ENCODE data around the gene TMPRSS3. TPM values are rescaled to one million over a fixed set of nuclear protein-coding genes. Genes with fewer than 3 reads are reported as not detected.

TMPRSS3 gene
- polyA plus RNA-seq, 1 experiment = not detected

GRCh38 chr21:42388740-42389448 lies 7.0 kb downstream of the TMPRSS3 start:
- Histone ChIP-seq H3K36me3 (ENCODE audit: control insufficient read depth, insufficient read depth, low read length) (no peaks in the 10 kb centered on the region), H3K27me3 (ENCODE audit: control insufficient read depth, insufficient read depth, low read length) (no peaks in the 10 kb centered on the region), H3K4me3 (ENCODE audit: low read depth, low read length) (no peak overlapping the region)
- DNase-seq (ENCODE audit: low read depth) = no peak
- ChIA-PET POLR2A (no interaction called here), CTCF (no interaction called here)
- TF ChIP-seq CTCF (IDR thresholded peaks at IDR 0.05; ENCODE audit: insufficient read depth, low read depth, low read length) = no peak

GRCh38 chr21:42387843-42388340 lies 8.0 kb downstream of the TMPRSS3 start:
- no peak for TF ChIP-seq CTCF (IDR thresholded peaks at IDR 0.05; ENCODE audit: insufficient read depth, low read depth, low read length)
- DNase-seq (ENCODE audit: low read depth) = no peak
- Histone ChIP-seq H3K27me3 (ENCODE audit: control insufficient read depth, insufficient read depth, low read length) (no peaks in the 10 kb centered on the region), H3K4me3 (ENCODE audit: low read depth, low read length) (no peak overlapping the region), H3K36me3 (ENCODE audit: control insufficient read depth, insufficient read depth, low read length) (no peaks in the 10 kb centered on the region)
- CTCF ChIA-PET = no interaction called here
- POLR2A ChIA-PET = no interaction called here

DNA sequence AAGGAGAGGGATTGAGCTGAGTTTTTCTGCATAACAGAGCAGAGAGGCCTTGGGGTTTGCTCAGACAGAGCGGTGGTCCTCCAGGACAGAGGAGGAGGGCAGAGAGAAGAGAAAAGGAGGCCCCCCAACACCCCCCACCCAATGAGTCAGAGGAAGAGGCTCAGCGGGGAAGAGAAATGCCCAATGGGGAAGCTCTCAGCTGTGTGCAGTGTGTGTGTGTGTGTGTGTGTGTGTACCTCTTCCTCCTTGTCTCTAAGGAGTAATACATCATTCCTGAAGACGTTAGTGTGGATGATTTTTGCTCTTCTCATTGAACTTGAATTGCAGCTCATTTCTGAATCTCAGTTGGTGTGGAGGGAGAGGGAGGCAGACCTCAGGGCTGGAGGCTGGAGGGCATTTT lies 8.7 kb downstream of the TMPRSS3 start:
- H3K36me3 ChIP-seq (ENCODE audit: control insufficient read depth, insufficient read depth, low read length) = no peaks in the 10 kb centered on the region
- POLR2A ChIA-PET = no interaction called here
- no peak overlapping the region for H3K4me3 ChIP-seq (ENCODE audit: low read depth, low read length)
- H3K27me3 ChIP-seq (ENCODE audit: control insufficient read depth, insufficient read depth, low read length) = no peaks in the 10 kb centered on the region
- CTCF ChIA-PET = no interaction called here
- no peak for TF ChIP-seq CTCF (IDR thresholded peaks at IDR 0.05; ENCODE audit: insufficient read depth, low read depth, low read length)
- no peak for DNase-seq (ENCODE audit: low read depth)

DNA sequence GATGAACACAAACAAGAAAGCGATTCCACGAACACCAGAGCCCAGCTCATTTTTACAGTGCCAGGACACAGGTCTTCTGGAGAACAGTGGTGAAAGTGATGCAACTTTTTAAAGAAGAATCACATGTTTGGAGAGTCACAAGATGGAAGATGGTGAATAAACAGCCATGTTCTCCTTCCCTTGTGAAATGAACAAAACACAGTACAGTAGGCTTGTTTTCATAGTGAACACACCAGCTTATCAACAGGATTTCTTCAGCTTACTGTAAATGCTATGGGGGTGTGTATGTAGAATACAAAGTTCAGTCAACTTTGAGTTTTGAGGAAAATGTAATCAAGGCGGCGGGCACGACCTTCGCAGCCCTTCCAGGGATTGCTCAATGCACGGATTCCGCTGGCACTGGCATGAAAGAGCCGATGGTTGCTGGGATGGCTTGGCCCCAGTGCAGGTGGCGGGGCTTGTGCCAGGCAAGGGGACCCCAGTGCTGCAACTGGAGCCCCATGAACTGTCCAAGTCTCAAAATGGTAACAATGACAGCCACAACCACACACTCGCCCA lies 9.7 kb downstream of the TMPRSS3 start:
- ChIA-PET CTCF (no interaction called here), POLR2A (no interaction called here)
- Histone ChIP-seq H3K4me3 (ENCODE audit: low read depth, low read length) (no peak overlapping the region), H3K36me3 (ENCODE audit: control insufficient read depth, insufficient read depth, low read length) (no peaks in the 10 kb centered on the region), H3K27me3 (ENCODE audit: control insufficient read depth, insufficient read depth, low read length) (no peaks in the 10 kb centered on the region)
- TF ChIP-seq CTCF (IDR thresholded peaks at IDR 0.05; ENCODE audit: insufficient read depth, low read depth, low read length) = no peak
- no peak for DNase-seq (ENCODE audit: low read depth)

GRCh38 chr21:42385619-42386018 lies 10.2 kb downstream of the TMPRSS3 start:
- no peak for DNase-seq (ENCODE audit: low read depth)
- Histone ChIP-seq H3K27me3 (ENCODE audit: control insufficient read depth, insufficient read depth, low read length) (no peaks in the 10 kb centered on the region), H3K36me3 (ENCODE audit: control insufficient read depth, insufficient read depth, low read length) (no peaks in the 10 kb centered on the region), H3K4me3 (ENCODE audit: low read depth, low read length) (no peak overlapping the region)
- ChIA-PET CTCF (no interaction called here), POLR2A (no interaction called here)
- TF ChIP-seq CTCF (IDR thresholded peaks at IDR 0.05; ENCODE audit: insufficient read depth, low read depth, low read length) = no peak

Data from BJ (cell line).